ENCODE data around the gene ARMC2. TPM values are rescaled to one million over a fixed set of nuclear protein-coding genes. Genes with fewer than 3 reads are reported as not detected.

The ARMC2 gene
- total RNA-seq, 2 experiments from 2014 or later: 5.2 to 5.7 TPM

- Histone ChIP-seq H3K27ac (ENCODE audit: low read depth in 1 of 2, low read length in 2 of 2) (no peak overlapping the region), H3K4me3 (ENCODE audit: low read length) (no peak overlapping the region), H3K4me1 (ENCODE audit: insufficient read depth, low read length) (peaks cover 46% of the 10 kb centered on the region), H3K27me3 (ENCODE audit: control insufficient read depth in 1 of 2, insufficient read depth in 2 of 2, low read length in 2 of 2) (no peaks in the 10 kb centered on the region), H3K9me3 (ENCODE audit: control insufficient read depth in 1 of 2, insufficient read depth in 1 of 2, low read length in 2 of 2) (no peaks in the 10 kb centered on the region), H3K36me3 (ENCODE audit: insufficient read depth, low read length) (peaks cover 5% of the 10 kb centered on the region)
- DNase-seq (no peak), ATAC-seq (ENCODE audit: poor library complexity) (no peak)
- Mint-ChIP-seq H3K4me1 (ENCODE audit: low read depth) (peaks cover 41% of the 10 kb centered on the region), H3K36me3 (ENCODE audit: low read depth) (peaks cover 54% of the 10 kb centered on the region), H3K27ac (no peak overlapping the region), H3K4me3 (no peak overlapping the region), H3K27me3 (no peaks in the 10 kb centered on the region), H3K9me3 (no peaks in the 10 kb centered on the region)
- no peak for TF ChIP-seq CTCF (IDR thresholded peaks at IDR 0.05)
- intact Hi-C loops (cut with DNase I, micrococcal nuclease): no loop called here
- CTCF ChIA-PET: no interaction called here
- POLR2A ChIA-PET: no interaction called here
These were observed 22.1 kb downstream of the ARMC2 start for GRCh38 chr6:108870357-108870756.

GRCh38 chr6:108872141-108872557 is 23.9 kb downstream of the ARMC2 start:
- Histone ChIP-seq H3K4me1 (ENCODE audit: insufficient read depth, low read length) (peaks cover 42% of the 10 kb centered on the region), H3K4me3 (ENCODE audit: low read length) (no peak overlapping the region), H3K36me3 (ENCODE audit: insufficient read depth, low read length) (peaks cover 5% of the 10 kb centered on the region), H3K27me3 (ENCODE audit: control insufficient read depth in 1 of 2, insufficient read depth in 2 of 2, low read length in 2 of 2) (no peaks in the 10 kb centered on the region), H3K9me3 (ENCODE audit: control insufficient read depth in 1 of 2, insufficient read depth in 1 of 2, low read length in 2 of 2) (no peaks in the 10 kb centered on the region), H3K27ac (ENCODE audit: low read depth in 1 of 2, low read length in 2 of 2) (peak overlapping the region in 1 of 2 donors; percentile 3)
- DNase-seq (peak in 10 of 14 experiments; percentile 8 to 69 (median 31)), ATAC-seq (ENCODE audit: poor library complexity) (peak; percentile 83)
- CTCF ChIA-PET: interaction anchor here (0.6 kb wide), 1 partner anchor 114 kb away, joined by 3 read pairs; no protein-coding TSS in a partner anchor
- Mint-ChIP-seq H3K36me3 (ENCODE audit: low read depth) (peaks cover 57% of the 10 kb centered on the region), H3K4me3 (no peak overlapping the region), H3K9me3 (no peaks in the 10 kb centered on the region), H3K4me1 (ENCODE audit: low read depth) (peaks cover 39% of the 10 kb centered on the region), H3K27ac (peak overlapping the region; percentile 64), H3K27me3 (no peaks in the 10 kb centered on the region)
- POLR2A ChIA-PET: interaction anchor here (0.9 to 1.5 kb wide), 2 partner anchors 223 to 314 kb away, joined by 3 read pairs; partner anchors contain the start of gene CEP57L1
- TF ChIP-seq CTCF (IDR thresholded peaks at IDR 0.05): no peak
- intact Hi-C loops (cut with DNase I, micrococcal nuclease): no loop called here

GRCh38 chr6:108872575-108872974 is 24.4 kb downstream of the ARMC2 start:
- Mint-ChIP-seq H3K9me3 (no peaks in the 10 kb centered on the region), H3K27ac (peak overlapping the region; percentile 64), H3K4me3 (no peak overlapping the region), H3K36me3 (ENCODE audit: low read depth) (peaks cover 58% of the 10 kb centered on the region), H3K4me1 (ENCODE audit: low read depth) (peaks cover 39% of the 10 kb centered on the region), H3K27me3 (no peaks in the 10 kb centered on the region)
- DNase-seq: no peak
- no peak overlapping the region for H3K4me3 ChIP-seq (ENCODE audit: low read length)
- ATAC-seq (ENCODE audit: poor library complexity): no peak
- no peaks in the 10 kb centered on the region for H3K9me3 ChIP-seq (ENCODE audit: control insufficient read depth in 1 of 2, insufficient read depth in 1 of 2, low read length in 2 of 2)
- H3K27ac ChIP-seq (ENCODE audit: low read depth in 1 of 2, low read length in 2 of 2): peak overlapping the region in 1 of 2 donors; percentile 3
- H3K36me3 ChIP-seq (ENCODE audit: insufficient read depth, low read length): peaks cover 5% of the 10 kb centered on the region
- ChIA-PET CTCF (no interaction called here), POLR2A (interaction anchor here (0.9 to 1.5 kb wide), 3 partner anchors 9 to 314 kb away, joined by 3 read pairs; partner anchors contain the start of gene CEP57L1)
- no peaks in the 10 kb centered on the region for H3K27me3 ChIP-seq (ENCODE audit: control insufficient read depth in 1 of 2, insufficient read depth in 2 of 2, low read length in 2 of 2)
- H3K4me1 ChIP-seq (ENCODE audit: insufficient read depth, low read length): peaks cover 42% of the 10 kb centered on the region
- intact Hi-C loops (cut with DNase I, micrococcal nuclease): no loop called here
- TF ChIP-seq CTCF (IDR thresholded peaks at IDR 0.05): no peak
